Activated CD8-positive, alpha-beta memory T cell treated with anti-CD3 and anti-CD28 coated beads, Interleukin-2, amount 50 U/mL, for 1 hour (primary cell): ENCODE measurements around the gene SLC12A7.
"Not testable (repeated sequence)": the region's sequence is repeated elsewhere in the genome, so short reads cannot be mapped to it uniquely, and the experiment has no call there.

Source experiments
- DNase-seq: peaks from one replicate; pipeline ENCODE4 v3.0.0-alpha.2; 2020; ENCODE audit errors: extremely low read depth

SLC12A7 gene

GRCh38 chr5:1035421-1036405 is 76.2 kb downstream of the SLC12A7 start:
- DNase-seq, result no peak

GRCh38 chr5:1034986-1035385 is 76.9 kb downstream of the SLC12A7 start:
- no peak for DNase-seq

GRCh38 chr5:1034421-1034905 is 77.4 kb downstream of the SLC12A7 start:
- no peak for DNase-seq

- DNase-seq, result no peak
Observed at GRCh38 chr5:1033606-1034420, 78.0 kb downstream of the SLC12A7 start.

GRCh38 chr5:1033178-1033577 is 78.7 kb downstream of the SLC12A7 start:
- no peak for DNase-seq

GRCh38 chr5:1032551-1033027 is 79.3 kb downstream of the SLC12A7 start:
- DNase-seq, result no peak

- DNase-seq, result no peak
Observed at GRCh38 chr5:1032011-1032410, 79.9 kb downstream of the SLC12A7 start.

- DNase-seq, result no peak
Observed at GRCh38 chr5:1031306-1031959, 80.4 kb downstream of the SLC12A7 start.

- no peak for DNase-seq
Observed at GRCh38 chr5:1030801-1031271, 81.0 kb downstream of the SLC12A7 start.

- no peak for DNase-seq
Observed at GRCh38 chr5:1029945-1030625, 81.8 kb downstream of the SLC12A7 start.

GRCh38 chr5:1029282-1029944 is 82.5 kb downstream of the SLC12A7 start:
- no peak for DNase-seq

- DNase-seq, result no peak
Observed at GRCh38 chr5:1028481-1029281, 83.2 kb downstream of the SLC12A7 start.

- no peak for DNase-seq
Observed at GRCh38 chr5:1027631-1028441, 84.0 kb downstream of the SLC12A7 start.

- no peak for DNase-seq
Observed at GRCh38 chr5:1026700-1027621, 84.9 kb downstream of the SLC12A7 start.

- DNase-seq, result not testable (repeated sequence)
Observed at GRCh38 chr5:1021969-1022336, 89.9 kb downstream of the SLC12A7 start.

GRCh38 chr5:1021136-1021968 is 90.5 kb downstream of the SLC12A7 start:
- DNase-seq, result no peak

GRCh38 chr5:1020452-1020961 is 91.4 kb downstream of the SLC12A7 start:
- DNase-seq, result no peak
